Retinal pigment epithelial cell (primary cell): ENCODE results near the gene RNF2.

Experiments
- DNase-seq: peaks from one replicate; pipeline ENCODE4 v3.0.0-alpha.2; 2010; ENCODE audit warnings: low read depth
- H3K4me3 ChIP-seq: 2 replicates; pipeline ENCODE4 v1.5.1; 2011; ENCODE audit warnings: mild to moderate bottlenecking, low read length, control low read depth, moderate library complexity
- TF ChIP-seq, protein P1 (sequence below): conservative IDR thresholded peaks from 2 replicates; pipeline ENCODE4 v1.5.1; 2011; ENCODE audit warnings: low read depth, low read length, control low read depth, inconsistent platforms

The RNF2 gene

DNA sequence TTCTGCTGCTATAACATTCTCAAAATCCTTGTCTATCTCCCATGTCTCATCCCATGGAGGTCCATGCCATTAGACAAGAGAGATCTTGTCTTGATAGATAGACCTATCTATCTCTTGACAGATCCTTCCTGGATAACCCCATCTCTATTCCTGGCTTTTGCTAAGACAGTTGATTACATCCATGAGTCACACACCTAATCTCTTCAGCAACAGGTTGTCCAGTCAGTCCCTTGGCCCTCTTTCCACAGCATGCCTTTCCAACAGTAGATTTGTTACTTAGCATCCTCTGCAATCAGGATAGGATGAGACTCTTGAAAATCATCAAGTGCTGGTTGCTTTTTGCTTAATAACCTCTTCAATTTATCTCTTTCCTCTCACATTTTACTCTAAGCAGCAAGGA is 64.8 kb downstream of the RNF2 start:
- H3K4me3 ChIP-seq: no peak overlapping the region
- no peak for DNase-seq
- TF ChIP-seq, protein P1, sequence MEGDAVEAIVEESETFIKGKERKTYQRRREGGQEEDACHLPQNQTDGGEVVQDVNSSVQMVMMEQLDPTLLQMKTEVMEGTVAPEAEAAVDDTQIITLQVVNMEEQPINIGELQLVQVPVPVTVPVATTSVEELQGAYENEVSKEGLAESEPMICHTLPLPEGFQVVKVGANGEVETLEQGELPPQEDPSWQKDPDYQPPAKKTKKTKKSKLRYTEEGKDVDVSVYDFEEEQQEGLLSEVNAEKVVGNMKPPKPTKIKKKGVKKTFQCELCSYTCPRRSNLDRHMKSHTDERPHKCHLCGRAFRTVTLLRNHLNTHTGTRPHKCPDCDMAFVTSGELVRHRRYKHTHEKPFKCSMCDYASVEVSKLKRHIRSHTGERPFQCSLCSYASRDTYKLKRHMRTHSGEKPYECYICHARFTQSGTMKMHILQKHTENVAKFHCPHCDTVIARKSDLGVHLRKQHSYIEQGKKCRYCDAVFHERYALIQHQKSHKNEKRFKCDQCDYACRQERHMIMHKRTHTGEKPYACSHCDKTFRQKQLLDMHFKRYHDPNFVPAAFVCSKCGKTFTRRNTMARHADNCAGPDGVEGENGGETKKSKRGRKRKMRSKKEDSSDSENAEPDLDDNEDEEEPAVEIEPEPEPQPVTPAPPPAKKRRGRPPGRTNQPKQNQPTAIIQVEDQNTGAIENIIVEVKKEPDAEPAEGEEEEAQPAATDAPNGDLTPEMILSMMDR: no peak

- TF ChIP-seq, protein P1: no peak
- no peak for DNase-seq
- H3K4me3 ChIP-seq: no peak overlapping the region
Measured at GRCh38 chr1:185111873-185112272, 66.5 kb downstream of the RNF2 start.

- no peak overlapping the region for H3K4me3 ChIP-seq
- TF ChIP-seq, protein P1: no peak
- DNase-seq: no peak
Measured at GRCh38 chr1:185112356-185112755, 67.0 kb downstream of the RNF2 start.

DNA sequence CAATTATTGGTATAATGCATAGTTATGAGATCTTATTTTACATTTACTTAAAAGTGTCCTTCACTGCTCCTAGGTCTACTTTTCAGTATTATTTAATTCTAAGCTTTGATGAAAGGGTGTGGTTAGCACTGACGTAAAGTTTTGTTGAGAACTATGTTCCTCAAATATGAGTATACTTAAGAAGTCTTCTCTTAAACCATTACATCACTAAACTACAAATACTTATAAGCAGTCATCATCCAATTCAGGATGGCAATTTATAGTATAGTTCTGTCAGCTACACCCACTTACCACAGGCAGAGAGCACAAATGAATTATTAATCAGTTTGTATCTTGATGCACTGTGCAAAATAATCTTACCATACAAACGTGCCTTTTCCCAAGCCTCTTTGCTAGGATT is 84.3 kb downstream of the RNF2 start:
- DNase-seq: no peak
- H3K4me3 ChIP-seq: no peak overlapping the region
- TF ChIP-seq, protein P1: no peak

- TF ChIP-seq, protein P1: no peak
- no peak overlapping the region for H3K4me3 ChIP-seq
- no peak for DNase-seq
Measured at GRCh38 chr1:185132534-185132933, 87.2 kb downstream of the RNF2 start.

- TF ChIP-seq, protein P1: no peak
- H3K4me3 ChIP-seq: no peak overlapping the region
- DNase-seq: no peak
Measured at GRCh38 chr1:185137896-185138545, 92.7 kb downstream of the RNF2 start.

DNA sequence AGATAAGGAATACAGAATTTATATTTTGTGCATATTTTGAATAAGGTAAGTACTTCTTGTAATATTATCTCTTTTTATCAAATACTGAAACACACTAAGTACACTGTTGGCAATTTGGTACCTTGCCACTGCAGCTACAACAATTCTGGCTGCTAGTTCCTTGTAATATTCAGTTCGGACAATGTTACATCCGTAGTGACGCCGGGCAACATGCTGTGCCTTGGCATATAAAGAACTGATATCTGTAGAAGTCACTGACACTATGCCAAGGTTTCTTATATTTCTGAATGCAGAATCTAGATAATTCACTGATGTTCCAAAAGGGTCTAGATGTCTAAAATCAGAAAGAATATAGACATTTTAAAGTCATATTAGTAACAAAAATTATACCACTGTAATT is 93.9 kb downstream of the RNF2 start:
- TF ChIP-seq, protein P1: no peak
- H3K4me3 ChIP-seq: no peak overlapping the region
- DNase-seq: no peak
